ENCODE data around the gene ENHO. TPM values are rescaled to one million over a fixed set of nuclear protein-coding genes. Genes with fewer than 3 reads are reported as not detected.

The ENHO gene
- total RNA-seq, 4 donors from 2014 or later = not detected

GRCh38 chr9:34550016-34550680 is 27.4 kb upstream of the ENHO start:
- no peaks in the 10 kb centered on the region for H3K36me3 ChIP-seq
- H3K27me3 ChIP-seq = no peaks in the 10 kb centered on the region
- H3K27ac ChIP-seq = no peak overlapping the region
- H3K4me1 ChIP-seq = no peaks in the 10 kb centered on the region
- H3K9me3 ChIP-seq = no peaks in the 10 kb centered on the region
- DNase-seq = peak in 1 of 2 donors; percentile 1
- intact Hi-C loops (cut with DNase I) = no loop called here
- 84 to 85% methylated on average over 9 to 11 of the region's 12 CpGs for WGBS, 2 donors
- no peak for TF ChIP-seq POLR2A (IDR thresholded peaks at IDR 0.05)
- TF ChIP-seq, protein P1, sequence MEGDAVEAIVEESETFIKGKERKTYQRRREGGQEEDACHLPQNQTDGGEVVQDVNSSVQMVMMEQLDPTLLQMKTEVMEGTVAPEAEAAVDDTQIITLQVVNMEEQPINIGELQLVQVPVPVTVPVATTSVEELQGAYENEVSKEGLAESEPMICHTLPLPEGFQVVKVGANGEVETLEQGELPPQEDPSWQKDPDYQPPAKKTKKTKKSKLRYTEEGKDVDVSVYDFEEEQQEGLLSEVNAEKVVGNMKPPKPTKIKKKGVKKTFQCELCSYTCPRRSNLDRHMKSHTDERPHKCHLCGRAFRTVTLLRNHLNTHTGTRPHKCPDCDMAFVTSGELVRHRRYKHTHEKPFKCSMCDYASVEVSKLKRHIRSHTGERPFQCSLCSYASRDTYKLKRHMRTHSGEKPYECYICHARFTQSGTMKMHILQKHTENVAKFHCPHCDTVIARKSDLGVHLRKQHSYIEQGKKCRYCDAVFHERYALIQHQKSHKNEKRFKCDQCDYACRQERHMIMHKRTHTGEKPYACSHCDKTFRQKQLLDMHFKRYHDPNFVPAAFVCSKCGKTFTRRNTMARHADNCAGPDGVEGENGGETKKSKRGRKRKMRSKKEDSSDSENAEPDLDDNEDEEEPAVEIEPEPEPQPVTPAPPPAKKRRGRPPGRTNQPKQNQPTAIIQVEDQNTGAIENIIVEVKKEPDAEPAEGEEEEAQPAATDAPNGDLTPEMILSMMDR (IDR thresholded peaks at IDR 0.05) = no peak
- no peak overlapping the region for H3K4me3 ChIP-seq (replicated peaks in 1 of 3)

DNA sequence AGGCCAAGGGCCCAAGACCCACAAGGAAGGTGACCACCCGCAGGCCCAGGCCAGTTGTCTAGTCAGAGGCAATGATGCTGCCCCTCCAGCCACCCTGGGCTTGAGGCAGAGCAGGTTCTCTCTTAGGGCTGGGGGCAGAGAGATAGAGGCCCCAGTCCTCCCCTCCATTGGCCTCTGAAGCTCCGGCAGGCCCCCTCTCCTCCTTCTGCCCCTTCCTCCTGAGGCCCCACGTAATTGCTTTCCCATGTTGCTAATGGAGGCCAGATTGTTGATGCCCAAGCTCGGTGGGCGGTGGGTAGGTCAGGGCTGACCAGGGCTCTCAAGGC is 26.6 kb upstream of the ENHO start:
- TF ChIP-seq, protein P1 (IDR thresholded peaks at IDR 0.05) = no peak
- intact Hi-C loops (cut with DNase I) = loop anchor here (5.0 kb wide), 1 partner anchor 43 kb away; no protein-coding TSS in a partner anchor

GRCh38 chr9:34547960-34548611 is 25.3 kb upstream of the ENHO start:
- Histone ChIP-seq H3K4me3 (replicated peaks in 1 of 3) (no peak overlapping the region), H3K27me3 (no peaks in the 10 kb centered on the region), H3K9me3 (no peaks in the 10 kb centered on the region), H3K27ac (no peak overlapping the region), H3K4me1 (no peaks in the 10 kb centered on the region), H3K36me3 (no peaks in the 10 kb centered on the region)
- intact Hi-C loops (cut with DNase I) = loop anchor here (5.0 kb wide), 1 partner anchor 44 kb away; no protein-coding TSS in a partner anchor
- 10 to 15% methylated on average over 12 to 13 of the region's 13 CpGs for WGBS, 2 donors
- DNase-seq = peak; percentile 59 to 71
- TF ChIP-seq, protein P1 (IDR thresholded peaks at IDR 0.05) = peak; percentile 37 to 83 (median 58)
- no peak for TF ChIP-seq POLR2A (IDR thresholded peaks at IDR 0.05)

More for the DNA sequence above, 26.6 kb upstream of the ENHO start:
- no peaks in the 10 kb centered on the region for H3K36me3 ChIP-seq
- no peaks in the 10 kb centered on the region for H3K9me3 ChIP-seq
- DNase-seq = no peak
- H3K27me3 ChIP-seq = no peaks in the 10 kb centered on the region
- 84 to 94% methylated on average over 5 of the region's 5 CpGs for WGBS, 2 donors
- H3K4me1 ChIP-seq = no peaks in the 10 kb centered on the region
- no peak overlapping the region for H3K4me3 ChIP-seq (replicated peaks in 1 of 3)
- no peak overlapping the region for H3K27ac ChIP-seq

DNA sequence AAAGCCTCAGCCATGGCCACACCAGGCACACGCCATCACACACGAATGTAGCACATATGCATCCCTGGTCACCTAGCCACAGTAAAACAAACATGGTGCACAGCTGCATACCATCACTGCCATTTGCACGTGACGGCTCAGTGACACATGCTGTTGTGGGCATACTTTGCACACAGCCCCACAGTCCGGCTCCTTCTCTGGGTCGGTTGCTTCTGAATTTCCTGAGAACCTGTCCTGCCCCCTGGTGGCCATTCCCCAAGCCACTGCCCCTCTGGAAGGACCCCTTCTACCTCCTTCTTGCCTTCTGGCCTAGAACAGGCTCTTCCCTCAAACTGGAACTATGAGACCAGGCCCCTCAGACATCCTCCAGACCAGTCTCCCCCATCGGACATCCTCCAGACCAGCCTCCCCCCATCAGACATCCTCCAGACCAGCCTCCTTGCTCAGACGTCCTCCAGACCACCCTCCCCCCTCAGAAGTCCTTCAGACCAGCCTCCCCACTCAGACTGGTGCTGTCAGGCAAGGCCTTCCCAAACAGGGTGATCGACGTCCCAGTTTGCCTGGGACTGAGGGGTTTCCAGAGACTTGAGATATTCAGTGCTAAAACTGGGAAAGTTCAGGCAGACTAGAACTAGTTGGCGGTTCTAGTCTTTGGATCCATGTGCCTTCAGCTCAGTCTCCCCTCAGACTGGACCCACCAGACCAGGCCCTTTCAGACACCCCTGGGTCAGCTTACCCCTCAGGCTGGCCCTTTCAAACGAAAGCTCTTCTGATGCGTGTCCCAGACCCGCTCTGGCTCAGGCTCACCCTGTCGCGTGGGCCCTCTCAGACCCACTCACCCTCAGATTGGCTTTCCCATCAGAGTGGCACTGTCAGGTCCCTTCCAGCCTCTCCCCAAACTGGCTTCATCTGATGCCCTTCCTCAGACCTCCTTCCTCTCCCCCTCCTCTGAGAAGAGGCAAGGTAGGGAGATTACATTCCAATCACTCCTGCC is 24.3 kb upstream of the ENHO start:
- intact Hi-C loops (cut with DNase I) = loop anchor here (5.0 kb wide), 1 partner anchor 45 kb away; no protein-coding TSS in a partner anchor
- Histone ChIP-seq H3K36me3 (no peaks in the 10 kb centered on the region), H3K4me1 (no peaks in the 10 kb centered on the region), H3K9me3 (no peaks in the 10 kb centered on the region), H3K27ac (no peak overlapping the region), H3K4me3 (replicated peaks in 1 of 3) (no peak overlapping the region), H3K27me3 (no peaks in the 10 kb centered on the region)
- TF ChIP-seq, protein P1 (IDR thresholded peaks at IDR 0.05) = peak in 5 of 6 experiments; percentile 4 to 57 (median 38)
- no peak for TF ChIP-seq POLR2A (IDR thresholded peaks at IDR 0.05)
- WGBS, 2 donors = 54 to 60% methylated on average over 14 to 16 of the region's 16 CpGs
- DNase-seq = peak; percentile 39 to 51

Measured in thyroid gland (tissue), 4 donors.